Thyroid gland (tissue), 4 donors: Measurements from ENCODE around the gene HES4.

Experiments
- POLR2A ChIP-seq, 2 donors: fragments of 450-650 bp; IDR thresholded peaks; one replicate each; pipeline ENCODE4 v1.6.1; 2017; ENCODE audit warnings: antibody characterized with exemption in 2 of 2, mild to moderate bottlenecking in 2 of 2, moderate library complexity in 1 of 2
- TF ChIP-seq, protein P1 (sequence below), 6 experiments: fragments of 200-600 bp in 3 of 6; fragments of 450-650 bp in 3 of 6; sonication (generic) in 3 of 6; IDR thresholded peaks; one replicate each; pipeline ENCODE4 v1.5.1; 2016 to 2019; ENCODE audit warnings: antibody characterized with exemption in 6 of 6, mild to moderate bottlenecking in 2 of 6, inconsistent platforms in 1 of 6, moderate library complexity in 1 of 6

DNA sequence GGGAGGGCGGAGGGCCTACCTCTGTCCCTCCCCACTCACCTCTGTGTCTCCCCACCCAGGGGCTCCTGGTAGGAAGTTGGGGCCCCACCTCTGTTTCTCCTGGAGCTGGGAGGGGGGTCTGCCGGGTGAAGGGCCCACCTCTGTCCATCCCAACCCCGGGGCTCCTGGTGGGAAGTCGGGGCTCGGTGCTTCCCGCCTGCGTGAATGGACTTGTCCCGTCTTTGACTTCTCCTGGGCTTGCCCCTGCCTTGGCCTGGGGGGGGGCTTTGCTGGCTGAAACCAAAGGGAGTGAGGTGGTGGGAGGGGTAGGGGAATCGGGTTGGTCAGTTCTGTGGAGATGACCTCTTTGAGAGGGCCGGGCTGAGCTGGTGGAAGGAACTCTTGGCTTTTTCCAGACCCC is 25.8 kb upstream of the HES4 start:
- TF ChIP-seq, protein P1, sequence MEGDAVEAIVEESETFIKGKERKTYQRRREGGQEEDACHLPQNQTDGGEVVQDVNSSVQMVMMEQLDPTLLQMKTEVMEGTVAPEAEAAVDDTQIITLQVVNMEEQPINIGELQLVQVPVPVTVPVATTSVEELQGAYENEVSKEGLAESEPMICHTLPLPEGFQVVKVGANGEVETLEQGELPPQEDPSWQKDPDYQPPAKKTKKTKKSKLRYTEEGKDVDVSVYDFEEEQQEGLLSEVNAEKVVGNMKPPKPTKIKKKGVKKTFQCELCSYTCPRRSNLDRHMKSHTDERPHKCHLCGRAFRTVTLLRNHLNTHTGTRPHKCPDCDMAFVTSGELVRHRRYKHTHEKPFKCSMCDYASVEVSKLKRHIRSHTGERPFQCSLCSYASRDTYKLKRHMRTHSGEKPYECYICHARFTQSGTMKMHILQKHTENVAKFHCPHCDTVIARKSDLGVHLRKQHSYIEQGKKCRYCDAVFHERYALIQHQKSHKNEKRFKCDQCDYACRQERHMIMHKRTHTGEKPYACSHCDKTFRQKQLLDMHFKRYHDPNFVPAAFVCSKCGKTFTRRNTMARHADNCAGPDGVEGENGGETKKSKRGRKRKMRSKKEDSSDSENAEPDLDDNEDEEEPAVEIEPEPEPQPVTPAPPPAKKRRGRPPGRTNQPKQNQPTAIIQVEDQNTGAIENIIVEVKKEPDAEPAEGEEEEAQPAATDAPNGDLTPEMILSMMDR (IDR thresholded peaks at IDR 0.05), result no peak
- TF ChIP-seq POLR2A (IDR thresholded peaks at IDR 0.05), result no peak
